NCI-H2029 treated with DMSO at 0.1 percent for 48 hours (cell line): Measurements from ENCODE around the gene ACSM5.
"Not testable (repeated sequence)": the region's sequence is repeated elsewhere in the genome, so short reads cannot be mapped to it uniquely, and the experiment has no call there.

Experiments
- DNase-seq: peaks from one replicate; lab custom pipeline; 2025; lab: John Stamatoyannopoulos, UW

ACSM5 gene

DNA sequence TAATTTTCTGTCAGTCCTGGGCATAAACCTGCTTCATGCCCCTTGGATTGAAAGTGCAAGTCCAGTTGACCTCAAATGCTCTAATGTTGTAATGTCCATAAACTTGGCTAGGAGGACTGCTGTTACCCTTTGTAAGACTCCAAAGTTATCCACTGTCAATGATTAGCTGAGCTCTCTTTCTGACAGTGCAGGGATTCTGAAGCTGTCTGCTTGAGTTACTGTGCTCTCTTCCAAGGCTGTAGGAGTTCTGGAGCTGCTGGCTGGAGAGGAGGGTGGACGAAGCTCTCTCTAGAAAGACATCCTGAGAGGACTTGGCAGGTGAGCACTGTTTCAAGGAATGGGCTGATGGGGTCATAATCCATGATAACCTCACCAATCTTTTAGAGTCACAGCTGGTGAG, 42.0 kb downstream of the ACSM5 start, which contains the start of gene ACSM2A:
Gene ACSM2A, plus strand, starts transcription at position 158 of the 400 bp plus-strand sequence. CDS start 8,594 bp downstream, outside the sequence.
- DNase-seq = not testable (repeated sequence)

DNA sequence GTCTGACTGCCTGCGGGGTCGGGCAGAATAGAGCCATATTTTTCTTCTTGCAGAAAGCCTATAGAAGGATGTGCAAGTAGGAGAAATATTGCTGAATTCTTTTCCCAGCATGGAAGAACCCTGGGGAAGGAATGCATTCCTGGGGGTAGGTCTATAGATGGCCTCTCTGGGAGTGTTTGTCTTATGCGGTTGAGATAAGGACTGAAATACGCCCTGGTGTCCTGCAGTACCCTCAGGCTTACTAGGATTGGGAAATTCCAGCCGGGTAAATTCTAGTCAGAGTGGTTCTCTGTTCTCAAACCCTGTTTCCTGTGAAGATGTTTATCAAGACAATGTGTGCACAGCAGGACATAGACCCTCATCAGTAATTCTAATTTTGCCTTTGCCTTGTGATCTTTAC, 44.3 kb downstream of the ACSM5 start:
- not testable (repeated sequence) for DNase-seq

DNA sequence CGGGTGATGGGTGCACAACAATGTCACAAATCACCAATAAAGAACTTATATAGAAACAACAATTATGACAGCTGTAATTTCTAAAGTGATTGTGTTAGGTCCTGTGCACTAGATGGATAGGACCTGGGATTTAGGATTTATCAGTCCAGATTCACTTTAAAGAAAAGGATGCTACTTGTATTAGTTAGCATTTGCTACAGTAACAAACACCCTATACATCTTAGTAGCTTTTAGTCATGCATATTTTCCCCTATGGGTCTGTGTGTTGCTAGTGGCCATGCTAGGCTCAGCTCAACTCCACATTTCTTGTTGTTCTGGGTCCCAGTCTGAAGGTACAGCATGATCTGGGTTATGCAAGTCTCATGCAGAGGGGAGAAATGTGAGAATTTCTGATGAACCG, 49.9 kb downstream of the ACSM5 start:
- not testable (repeated sequence) for DNase-seq

GRCh38 chr16:20460313-20460712, 51.0 kb downstream of the ACSM5 start:
- DNase-seq = not testable (repeated sequence)

- not testable (repeated sequence) for DNase-seq
Measured at GRCh38 chr16:20468954-20469353, 59.6 kb downstream of the ACSM5 start.

DNA sequence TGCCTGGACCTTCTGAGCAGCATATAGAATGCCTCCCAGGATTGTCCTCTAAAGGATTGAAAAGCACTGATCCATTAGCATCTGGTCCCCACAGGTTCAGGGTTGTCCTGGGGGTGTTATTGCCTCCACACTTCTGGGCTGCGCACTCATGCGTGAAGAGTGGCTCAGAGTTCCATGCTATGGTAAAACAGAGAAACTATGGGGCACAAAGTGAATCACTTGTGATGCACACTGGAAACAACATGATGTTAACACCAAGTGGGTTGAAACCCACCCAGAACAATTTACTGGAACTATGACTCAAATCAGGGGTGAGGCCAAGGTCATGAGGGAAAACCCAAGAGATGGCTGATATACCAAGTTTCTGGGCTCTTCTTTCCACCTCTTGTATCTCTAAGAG, 60.6 kb downstream of the ACSM5 start:
- DNase-seq = not testable (repeated sequence)

GRCh38 chr16:20470732-20471131, 61.4 kb downstream of the ACSM5 start:
- not testable (repeated sequence) for DNase-seq

DNA sequence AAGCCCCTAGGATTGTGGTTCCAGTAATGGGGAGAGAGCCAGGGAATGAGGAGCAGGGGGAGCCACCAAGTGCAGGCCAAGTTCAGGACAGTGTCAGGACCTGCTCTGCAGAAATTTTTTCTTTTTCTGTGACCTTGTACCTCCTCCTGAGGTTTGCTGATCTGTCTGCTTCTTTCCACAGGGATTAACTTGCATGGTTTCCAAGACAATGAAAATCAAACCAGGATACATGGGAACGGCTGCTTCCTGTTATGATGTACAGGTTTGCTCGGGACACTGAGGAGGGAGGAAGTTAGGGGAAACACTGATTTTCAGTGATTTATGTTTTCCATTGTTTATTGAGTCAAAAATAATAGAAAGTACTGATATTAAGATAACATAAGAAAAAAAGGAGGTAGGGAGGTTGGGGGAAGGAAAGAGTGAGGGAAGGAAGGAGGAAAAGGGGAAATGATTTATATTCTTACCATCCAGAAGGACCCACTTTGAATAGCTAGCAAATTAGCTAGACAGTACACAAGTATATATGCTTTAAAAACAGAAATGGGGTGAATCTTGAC, 67.9 kb downstream of the ACSM5 start:
- DNase-seq = not testable (repeated sequence)

- not testable (repeated sequence) for DNase-seq
Measured at GRCh38 chr16:20483989-20484388, 74.7 kb downstream of the ACSM5 start.

- no peak for DNase-seq
Measured at GRCh38 chr16:20484726-20485125, 75.4 kb downstream of the ACSM5 start.

GRCh38 chr16:20485408-20485807, 76.1 kb downstream of the ACSM5 start:
- no peak for DNase-seq
